ENCODE data around the gene ADAMTS10. TPM values are rescaled to one million over a fixed set of nuclear protein-coding genes. Genes with fewer than 3 reads are reported as not detected.

Gene ADAMTS10
- total RNA-seq, 2 donors from 2014 or later, result 3.9 TPM

GRCh38 chr19:8608941-8609278 is 1.6 kb downstream of the ADAMTS10 start:
- no peak for DNase-seq
- Histone ChIP-seq H3K9me3 (no peaks in the 10 kb centered on the region), H3K4me1 (no peaks in the 10 kb centered on the region), H3K36me3 (no peaks in the 10 kb centered on the region), H3K9ac (ENCODE audit: low read depth in 2 of 2, low read length in 2 of 2) (peak overlapping the region; percentile 63 to 77), H3K27ac (no peak overlapping the region), H3K4me3 (peak overlapping the region; percentile 43), H3K27me3 (peaks cover 4% of the 10 kb centered on the region)
- no peak for TF ChIP-seq CTCF (IDR thresholded peaks at IDR 0.05)
- intact Hi-C loops (cut with DNase I), result no loop called here

GRCh38 chr19:8607386-8607785 is 3.1 kb downstream of the ADAMTS10 start:
- no peaks in the 10 kb centered on the region for H3K4me1 ChIP-seq
- intact Hi-C loops (cut with DNase I), result no loop called here

GRCh38 chr19:8605514-8605913 is 5.0 kb downstream of the ADAMTS10 start:
- H3K9me3 ChIP-seq, result no peaks in the 10 kb centered on the region
- H3K9ac ChIP-seq (ENCODE audit: low read depth in 2 of 2, low read length in 2 of 2), result no peak overlapping the region
- no peaks in the 10 kb centered on the region for H3K4me1 ChIP-seq
- TF ChIP-seq CTCF (IDR thresholded peaks at IDR 0.05), result no peak
- intact Hi-C loops (cut with DNase I), result no loop called here
- peaks cover 4% of the 10 kb centered on the region for H3K27me3 ChIP-seq
- DNase-seq, result no peak
- no peak overlapping the region for H3K27ac ChIP-seq
- no peak overlapping the region for H3K4me3 ChIP-seq
- H3K36me3 ChIP-seq, result no peaks in the 10 kb centered on the region

More at GRCh38 chr19:8607386-8607785, 3.1 kb downstream of the ADAMTS10 start:
- Histone ChIP-seq H3K27me3 (peaks cover 4% of the 10 kb centered on the region), H3K4me3 (no peak overlapping the region), H3K36me3 (no peaks in the 10 kb centered on the region), H3K9ac (ENCODE audit: low read depth in 2 of 2, low read length in 2 of 2) (no peak overlapping the region), H3K9me3 (no peaks in the 10 kb centered on the region), H3K27ac (no peak overlapping the region)
- no peak for TF ChIP-seq CTCF (IDR thresholded peaks at IDR 0.05)
- DNase-seq, result no peak

- no peaks in the 10 kb centered on the region for H3K36me3 ChIP-seq
Observed at GRCh38 chr19:8601796-8602195, 8.7 kb downstream of the ADAMTS10 start.

GRCh38 chr19:8600816-8601215 is 9.7 kb downstream of the ADAMTS10 start:
- intact Hi-C loops (cut with DNase I), result no loop called here
- Histone ChIP-seq H3K4me3 (no peak overlapping the region), H3K36me3 (no peaks in the 10 kb centered on the region), H3K27ac (no peak overlapping the region), H3K9me3 (no peaks in the 10 kb centered on the region), H3K9ac (ENCODE audit: low read depth in 2 of 2, low read length in 2 of 2) (no peak overlapping the region), H3K27me3 (no peaks in the 10 kb centered on the region), H3K4me1 (no peaks in the 10 kb centered on the region)
- no peak for DNase-seq
- no peak for TF ChIP-seq CTCF (IDR thresholded peaks at IDR 0.05)

More at GRCh38 chr19:8601796-8602195, 8.7 kb downstream of the ADAMTS10 start:
- Histone ChIP-seq H3K27ac (no peak overlapping the region), H3K9ac (ENCODE audit: low read depth in 2 of 2, low read length in 2 of 2) (no peak overlapping the region), H3K4me3 (no peak overlapping the region), H3K9me3 (no peaks in the 10 kb centered on the region), H3K4me1 (no peaks in the 10 kb centered on the region), H3K27me3 (no peaks in the 10 kb centered on the region)
- no peak for DNase-seq
- no peak for TF ChIP-seq CTCF (IDR thresholded peaks at IDR 0.05)
- intact Hi-C loops (cut with DNase I), result no loop called here

GRCh38 chr19:8600064-8600463 is 10.5 kb downstream of the ADAMTS10 start:
- Histone ChIP-seq H3K4me3 (no peak overlapping the region), H3K27me3 (no peaks in the 10 kb centered on the region), H3K36me3 (no peaks in the 10 kb centered on the region), H3K9ac (ENCODE audit: low read depth in 2 of 2, low read length in 2 of 2) (no peak overlapping the region), H3K9me3 (no peaks in the 10 kb centered on the region), H3K4me1 (no peaks in the 10 kb centered on the region), H3K27ac (no peak overlapping the region)
- intact Hi-C loops (cut with DNase I), result no loop called here
- TF ChIP-seq CTCF (IDR thresholded peaks at IDR 0.05), result no peak
- no peak for DNase-seq

Measured in colonic mucosa (tissue), 4 donors.